Measurements from ENCODE around the gene CFAP54. TPM values are rescaled to one million over a fixed set of nuclear protein-coding genes. Genes with fewer than 3 reads are reported as not detected.

The CFAP54 gene
- total RNA-seq, 1 experiment from 2014 or later, result 0.64 TPM

DNA sequence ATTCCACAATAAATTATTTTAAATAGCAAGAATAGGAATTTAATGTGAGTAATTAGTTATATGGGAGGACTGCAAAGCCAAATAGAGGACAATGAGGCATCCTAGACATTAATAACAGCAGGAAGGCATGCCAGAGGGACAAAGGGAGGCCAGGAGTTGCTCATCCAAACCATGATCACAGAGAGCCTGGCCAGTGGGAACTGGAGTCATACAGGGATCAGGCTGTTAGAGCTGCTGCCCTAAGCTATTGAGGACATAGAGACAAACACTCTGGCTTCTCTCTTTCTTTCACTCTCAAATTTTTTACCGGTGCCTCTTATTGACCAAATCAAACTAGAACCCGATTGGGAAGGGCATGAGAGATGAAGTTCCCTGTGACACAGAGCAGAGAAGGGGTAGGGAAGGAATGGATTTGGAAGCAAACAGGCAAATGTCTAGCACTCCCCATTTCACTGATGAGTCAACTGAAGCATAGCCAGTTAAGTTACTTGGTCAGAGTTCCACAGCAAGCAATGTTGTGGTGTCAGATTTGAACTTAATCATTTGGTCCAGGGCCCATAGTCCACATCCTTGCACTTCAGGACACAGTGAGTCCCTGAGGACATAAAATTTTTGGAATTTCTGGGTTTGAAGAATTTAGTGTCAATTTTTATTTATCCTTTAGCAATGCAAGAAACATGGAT, 17.9 kb upstream of the CFAP54 start:
- no peaks in the 10 kb centered on the region for H3K4me1 ChIP-seq (ENCODE audit: control insufficient read depth, insufficient read depth, low read length)
- ATAC-seq, result no peak; the same call in 1 of the 2 replicates
- POLR2A ChIA-PET, result no interaction called here
- H3K4me3 ChIP-seq (ENCODE audit: low read depth in 2 of 2, low read length in 2 of 2), result no peak overlapping the region
- intact Hi-C loops (cut with micrococcal nuclease; ENCODE audit: unreplicated experiment), result no loop called here
- H3K9me3 ChIP-seq (ENCODE audit: control insufficient read depth, insufficient read depth, low read depth, low read length), result no peaks in the 10 kb centered on the region; the same call in 1 of the 2 replicates
- no peaks in the 10 kb centered on the region for H3K27me3 ChIP-seq (ENCODE audit: control insufficient read depth, insufficient read depth, low read length)
- no peaks in the 10 kb centered on the region for H3K36me3 ChIP-seq (ENCODE audit: control insufficient read depth, insufficient read depth, low read length)
- no peak overlapping the region for H3K27ac ChIP-seq (ENCODE audit: low read length)
- in situ Hi-C loops (cut with HindIII; ENCODE audit: low pct_unique_long_range_greater_than_20kb, low sequenced_read_pairs), result no loop called here
- no TSS peak for BruUV-seq (replicated peaks)
- no peak for DNase-seq (ENCODE audit: low read depth, low spot score)
- TF ChIP-seq, protein P1, sequence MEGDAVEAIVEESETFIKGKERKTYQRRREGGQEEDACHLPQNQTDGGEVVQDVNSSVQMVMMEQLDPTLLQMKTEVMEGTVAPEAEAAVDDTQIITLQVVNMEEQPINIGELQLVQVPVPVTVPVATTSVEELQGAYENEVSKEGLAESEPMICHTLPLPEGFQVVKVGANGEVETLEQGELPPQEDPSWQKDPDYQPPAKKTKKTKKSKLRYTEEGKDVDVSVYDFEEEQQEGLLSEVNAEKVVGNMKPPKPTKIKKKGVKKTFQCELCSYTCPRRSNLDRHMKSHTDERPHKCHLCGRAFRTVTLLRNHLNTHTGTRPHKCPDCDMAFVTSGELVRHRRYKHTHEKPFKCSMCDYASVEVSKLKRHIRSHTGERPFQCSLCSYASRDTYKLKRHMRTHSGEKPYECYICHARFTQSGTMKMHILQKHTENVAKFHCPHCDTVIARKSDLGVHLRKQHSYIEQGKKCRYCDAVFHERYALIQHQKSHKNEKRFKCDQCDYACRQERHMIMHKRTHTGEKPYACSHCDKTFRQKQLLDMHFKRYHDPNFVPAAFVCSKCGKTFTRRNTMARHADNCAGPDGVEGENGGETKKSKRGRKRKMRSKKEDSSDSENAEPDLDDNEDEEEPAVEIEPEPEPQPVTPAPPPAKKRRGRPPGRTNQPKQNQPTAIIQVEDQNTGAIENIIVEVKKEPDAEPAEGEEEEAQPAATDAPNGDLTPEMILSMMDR (IDR thresholded peaks at IDR 0.05), result no peak
- TF ChIP-seq TCF7L2 (IDR thresholded peaks at IDR 0.05; ENCODE audit: low read depth, low read length), result no peak
- no peak for TF ChIP-seq POLR2AphosphoS5 (IDR thresholded peaks at IDR 0.05; ENCODE audit: low read depth, low read length)
- no peak for TF ChIP-seq SIN3A (IDR thresholded peaks at IDR 0.05; ENCODE audit: borderline replicate concordance, insufficient read depth, low read depth, low read length)
- no peak for TF ChIP-seq REST (IDR thresholded peaks at IDR 0.05; ENCODE audit: insufficient read depth in 1 of 2, low read depth in 2 of 2, low read length in 1 of 2)
- CTCF ChIA-PET, result no interaction called here

DNA sequence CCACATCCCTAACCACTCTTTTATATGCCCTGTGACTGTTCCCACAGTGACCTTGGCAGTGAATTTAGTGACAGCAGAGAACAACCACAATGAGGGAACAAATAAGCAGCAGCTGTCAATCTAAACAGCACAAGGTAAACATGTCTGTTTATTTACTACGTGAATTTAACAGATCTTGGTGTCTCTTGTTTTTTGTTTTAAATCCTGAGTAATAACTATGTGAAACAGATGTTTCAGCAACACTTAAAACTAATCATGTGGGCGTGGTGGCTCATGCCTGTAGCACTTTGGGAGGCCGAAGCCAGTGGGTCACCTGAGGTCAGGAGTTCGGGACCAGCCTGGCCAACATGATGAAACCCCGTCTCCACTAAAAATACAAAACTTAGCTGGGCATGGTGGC, 17.0 kb upstream of the CFAP54 start:
- Histone ChIP-seq H3K4me1 (ENCODE audit: control insufficient read depth, insufficient read depth, low read length) (no peaks in the 10 kb centered on the region), H3K27me3 (ENCODE audit: control insufficient read depth, insufficient read depth, low read length) (no peaks in the 10 kb centered on the region), H3K4me3 (ENCODE audit: low read depth in 2 of 2, low read length in 2 of 2) (no peak overlapping the region), H3K36me3 (ENCODE audit: control insufficient read depth, insufficient read depth, low read length) (no peaks in the 10 kb centered on the region), H3K9me3 (ENCODE audit: control insufficient read depth, insufficient read depth, low read depth, low read length) (no peaks in the 10 kb centered on the region; the same call in 1 of the 2 replicates), H3K27ac (ENCODE audit: low read length) (no peak overlapping the region)
- ChIA-PET POLR2A (no interaction called here), CTCF (interaction anchor here (0.7 kb wide), 1 partner anchor 9 kb away, joined by 4 read pairs; no protein-coding TSS in a partner anchor)
- in situ Hi-C loops (cut with HindIII; ENCODE audit: low pct_unique_long_range_greater_than_20kb, low sequenced_read_pairs) (no loop called here), intact Hi-C loops (cut with micrococcal nuclease; ENCODE audit: unreplicated experiment) (no loop called here)
- no peak for TF ChIP-seq SIN3A (IDR thresholded peaks at IDR 0.05; ENCODE audit: borderline replicate concordance, insufficient read depth, low read depth, low read length)
- no peak for TF ChIP-seq TCF7L2 (IDR thresholded peaks at IDR 0.05; ENCODE audit: low read depth, low read length)
- TF ChIP-seq, protein P1 (IDR thresholded peaks at IDR 0.05), result no peak
- BruUV-seq (replicated peaks), result no TSS peak
- no peak for DNase-seq (ENCODE audit: low read depth, low spot score)
- ATAC-seq, result no peak
